HG02763 (cell line): ENCODE measurements around the gene TTC3.
A peak's percentile ranks its signal among the peaks of the same experiment; 100 is the strongest.

Experiments
- ATAC-seq: cut with Tn5 transposase; IDR thresholded peaks from one replicate; pipeline ENCODE4 v1.9.1; 2021; ENCODE audit warnings: mild to moderate bottlenecking, moderate library complexity; ENCODE audit not compliant: unreplicated experiment

TTC3 gene

GRCh38 chr21:37193006-37193405 is 120.0 kb downstream of the TTC3 start:
- ATAC-seq, result no peak

GRCh38 chr21:37193676-37194075 is 120.6 kb downstream of the TTC3 start:
- ATAC-seq, result no peak

GRCh38 chr21:37195059-37195458 is 122.0 kb downstream of the TTC3 start:
- ATAC-seq, result no peak

DNA sequence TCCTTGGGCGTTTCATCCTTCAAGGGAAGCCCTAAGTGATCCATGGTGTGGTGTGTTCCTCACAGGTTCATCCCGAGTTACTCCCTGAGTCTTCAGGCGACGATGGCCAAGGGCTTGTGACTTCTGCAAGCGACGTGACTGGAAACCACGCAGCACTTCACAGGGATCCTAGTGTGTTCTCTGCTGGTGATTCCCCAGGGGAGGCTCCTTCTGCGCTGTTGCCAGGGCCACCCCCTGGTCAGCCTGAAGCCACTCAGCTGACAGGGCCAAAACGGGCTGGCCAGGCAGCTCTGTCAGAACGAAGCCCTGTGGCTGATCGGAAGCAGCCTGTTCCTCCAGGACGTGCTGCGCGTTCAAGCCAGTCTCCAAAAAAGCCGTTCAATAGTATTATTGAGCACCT is 122.6 kb downstream of the TTC3 start:
- ATAC-seq, result no peak

DNA sequence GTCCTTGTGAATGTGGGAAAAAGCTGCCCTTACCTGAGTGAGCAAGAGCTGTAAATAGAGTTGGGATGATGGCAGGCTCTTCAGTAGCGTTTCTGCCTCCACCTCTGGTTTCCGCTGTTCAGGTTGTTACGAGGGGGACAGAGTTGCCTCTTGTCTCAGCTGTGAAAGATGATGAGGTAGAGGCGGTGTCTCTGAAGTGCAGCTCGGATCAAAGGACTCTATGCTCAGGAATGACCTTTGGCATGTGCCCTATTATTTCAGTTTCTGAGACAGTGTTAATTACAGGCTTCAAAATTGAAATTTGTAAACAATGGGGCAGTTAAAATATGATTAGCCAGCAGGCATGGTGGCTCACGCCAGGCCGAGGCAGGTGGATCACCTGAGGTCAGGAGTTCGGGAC is 123.8 kb downstream of the TTC3 start:
- no peak for ATAC-seq

DNA sequence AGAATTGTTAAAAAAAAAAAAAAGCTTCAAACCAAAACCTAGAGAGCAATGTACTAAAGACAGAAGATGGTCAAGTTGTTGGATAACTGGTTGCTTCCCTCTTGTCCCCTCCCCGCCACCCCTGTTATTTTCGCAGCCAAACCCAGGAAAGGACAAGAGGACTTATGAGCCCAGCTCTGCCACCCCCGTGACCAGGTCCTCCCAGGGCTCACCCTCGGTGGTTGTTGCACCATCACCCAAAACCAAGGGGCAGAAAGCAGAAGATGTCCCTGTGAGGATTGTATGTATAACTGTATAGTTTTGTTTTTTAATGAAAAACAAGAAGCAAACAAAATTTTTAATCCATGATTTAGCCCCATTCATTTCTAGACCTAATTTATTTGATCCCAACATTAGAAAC is 124.7 kb downstream of the TTC3 start:
- no peak for ATAC-seq

DNA sequence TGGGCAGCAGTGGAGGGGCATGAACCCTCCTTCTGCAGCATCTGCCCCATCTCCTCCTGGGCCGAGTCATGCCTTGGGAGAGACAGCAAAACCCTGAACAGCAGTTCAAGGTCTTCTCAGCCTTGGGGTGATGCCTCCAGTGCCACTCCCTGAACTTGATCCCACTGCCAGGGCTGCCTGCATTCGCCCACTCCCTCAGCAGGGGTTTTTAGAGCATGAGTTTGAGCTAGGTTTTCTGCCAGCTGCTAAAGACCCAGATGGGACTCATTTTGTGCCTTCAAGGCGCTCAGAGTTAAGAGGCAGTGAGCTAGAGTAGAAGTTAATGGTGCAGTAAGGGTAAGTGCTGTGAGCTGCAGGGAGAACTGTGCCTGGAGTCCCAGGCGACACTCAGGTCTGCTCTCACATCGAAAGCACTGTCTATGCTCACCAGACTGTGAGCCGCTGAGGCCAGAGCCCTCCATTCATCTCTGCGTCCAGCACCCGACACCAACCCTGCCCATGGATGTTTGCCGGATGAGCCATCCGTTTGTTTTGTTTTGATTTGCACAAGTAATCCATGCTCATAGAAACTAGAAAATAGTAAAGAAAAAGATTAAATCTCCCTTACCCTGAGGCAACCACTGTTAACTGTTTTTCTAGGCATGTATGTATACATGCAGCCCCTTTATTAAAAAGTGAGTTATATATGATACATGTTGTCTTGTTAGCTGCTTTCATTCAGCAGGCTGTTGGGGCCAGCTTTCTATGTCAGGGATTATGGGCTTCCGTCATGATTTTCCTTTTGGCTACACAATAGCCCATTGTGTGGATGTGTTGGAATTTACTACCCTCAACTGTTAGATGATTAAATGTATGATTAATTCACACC is 126.2 kb downstream of the TTC3 start:
- ATAC-seq, result no peak

DNA sequence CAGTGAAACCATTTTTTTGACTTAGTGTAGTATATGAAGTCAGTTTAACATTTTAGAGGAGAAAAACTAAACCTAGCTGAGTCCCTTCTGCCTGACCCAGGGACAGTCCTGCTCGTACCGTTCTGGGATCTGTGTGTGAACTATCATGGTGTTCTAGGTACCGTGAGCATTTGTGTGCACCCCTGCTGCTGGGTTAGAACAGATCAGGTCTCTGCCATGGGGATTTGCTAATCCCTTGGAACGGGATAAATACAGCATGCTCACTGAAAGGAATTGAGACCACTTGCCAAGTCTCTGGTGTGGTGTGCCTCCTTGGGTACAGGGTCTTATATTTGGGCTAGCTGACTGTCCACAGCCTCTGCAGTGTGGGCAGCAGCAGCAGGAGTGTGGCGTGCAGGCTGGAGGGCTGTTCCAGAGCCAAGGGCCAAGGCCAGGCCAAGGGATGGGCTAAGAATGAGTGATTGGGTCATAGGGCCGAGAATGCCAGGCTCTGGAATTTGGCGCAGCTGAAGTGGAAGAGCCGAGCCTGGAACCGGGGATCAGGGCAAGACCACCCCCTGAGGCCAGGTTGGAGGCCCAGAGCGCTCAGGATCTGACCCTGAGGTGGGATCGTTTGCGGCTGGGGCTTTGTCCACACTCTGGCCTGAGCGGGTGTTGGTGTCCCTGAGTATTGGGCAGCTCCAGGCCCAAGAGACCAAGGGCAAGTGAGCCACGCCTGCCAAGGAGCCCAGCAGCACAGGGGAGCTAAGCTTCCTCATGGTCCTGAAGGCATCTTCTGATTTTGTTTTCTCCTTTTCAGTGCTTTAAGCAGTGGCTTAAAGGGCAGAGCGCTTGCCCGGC is 127.8 kb downstream of the TTC3 start:
- ATAC-seq, result no peak

DNA sequence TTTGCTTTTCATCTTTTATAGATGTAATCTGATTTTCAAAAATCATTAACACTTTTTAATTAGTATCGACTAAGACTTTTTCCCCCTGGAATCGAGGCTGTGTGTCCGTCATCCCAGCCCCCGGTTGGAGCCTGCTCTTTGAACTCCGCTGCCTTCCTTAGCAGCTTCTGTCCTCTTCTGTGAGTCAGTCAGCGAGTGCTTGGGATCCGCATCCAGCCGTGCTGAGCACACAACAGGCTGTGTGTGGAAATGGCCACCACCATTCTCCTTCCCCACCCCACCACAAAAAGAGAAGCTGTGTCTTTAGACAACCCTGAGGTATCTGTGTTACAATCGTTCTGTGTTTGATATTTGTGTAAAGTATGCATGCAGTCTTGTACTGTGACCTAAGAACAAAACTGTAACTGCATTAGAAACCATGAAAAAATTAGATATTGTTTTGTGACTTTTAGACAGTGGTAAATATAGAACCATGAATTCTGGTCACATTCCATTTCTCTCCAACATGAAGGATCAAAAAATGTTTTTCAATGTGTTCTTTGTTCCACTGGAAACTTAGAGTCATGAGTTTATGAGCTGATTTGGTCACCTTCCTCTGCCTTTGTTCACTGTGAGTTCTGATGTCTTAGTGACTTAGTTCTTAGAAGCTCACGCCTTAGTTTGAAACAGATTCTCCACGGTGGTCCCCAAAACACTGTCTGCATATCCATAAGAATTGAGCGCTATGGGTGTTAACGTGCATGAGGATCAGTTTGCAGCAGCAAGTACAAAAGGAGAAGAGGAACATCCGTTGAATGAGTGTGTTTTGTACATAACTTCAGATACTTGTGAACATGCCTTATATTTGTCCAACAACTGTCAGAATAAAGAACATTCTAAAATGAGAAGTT is 129.4 kb downstream of the TTC3 start:
- ATAC-seq, result no peak

GRCh38 chr21:37204580-37204979 is 131.5 kb downstream of the TTC3 start:
- no peak for ATAC-seq

DNA sequence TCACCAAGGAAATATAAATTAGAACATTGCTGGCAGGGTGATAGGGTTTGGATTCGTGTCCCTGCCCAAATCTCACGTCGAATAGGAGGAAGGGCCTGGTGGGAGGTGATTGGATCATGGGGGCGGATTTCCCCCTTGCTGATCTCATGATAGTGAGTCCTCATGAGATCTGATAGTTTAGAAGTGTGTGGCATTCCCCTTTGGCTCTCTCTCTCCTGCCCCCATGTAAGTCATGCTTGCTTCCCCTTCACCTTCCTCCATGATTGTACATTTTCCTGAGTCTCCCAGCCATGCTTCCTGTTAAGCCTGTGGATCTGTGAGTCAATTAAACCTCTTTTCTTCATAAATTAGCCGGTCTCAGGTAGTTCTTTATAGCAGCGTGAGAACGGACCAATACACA is 133.4 kb downstream of the TTC3 start:
- ATAC-seq, result no peak

- ATAC-seq, result peak; percentile 57
These were observed 134.5 kb downstream of the TTC3 start for GRCh38 chr21:37207441-37208009.

DNA sequence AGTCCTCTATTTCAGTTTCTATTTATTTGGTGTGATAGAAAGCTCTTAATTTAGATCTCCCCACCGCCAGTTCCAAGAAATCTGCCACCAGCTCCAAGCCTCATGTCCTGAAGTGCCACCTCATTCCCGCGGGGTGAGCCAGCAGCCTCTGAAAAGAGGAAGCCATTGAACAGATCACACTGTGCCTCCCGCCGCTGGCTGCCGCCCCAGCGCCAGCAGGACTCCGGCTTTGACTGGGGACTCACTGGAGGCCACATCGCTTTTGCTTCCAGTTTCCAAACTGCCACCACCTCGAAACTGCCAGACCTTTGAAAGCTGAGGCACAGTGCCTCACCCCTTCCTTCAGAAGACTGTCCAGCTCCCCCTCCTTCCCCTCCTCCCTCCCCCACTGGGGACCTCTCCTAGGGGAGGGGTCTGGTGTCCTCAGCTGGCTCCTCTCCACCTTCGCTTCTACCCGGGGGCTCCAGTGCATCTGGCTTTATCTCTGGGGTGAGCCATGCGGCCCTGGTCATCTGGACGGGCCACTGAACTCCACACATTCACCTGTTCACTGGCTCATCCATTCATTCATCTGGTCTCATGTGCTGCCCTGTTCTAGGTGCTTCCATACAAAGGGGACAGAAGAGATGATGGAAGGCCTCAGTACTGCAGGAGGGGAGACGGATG is 135.1 kb downstream of the TTC3 start:
- ATAC-seq, result peak; percentile 64

DNA sequence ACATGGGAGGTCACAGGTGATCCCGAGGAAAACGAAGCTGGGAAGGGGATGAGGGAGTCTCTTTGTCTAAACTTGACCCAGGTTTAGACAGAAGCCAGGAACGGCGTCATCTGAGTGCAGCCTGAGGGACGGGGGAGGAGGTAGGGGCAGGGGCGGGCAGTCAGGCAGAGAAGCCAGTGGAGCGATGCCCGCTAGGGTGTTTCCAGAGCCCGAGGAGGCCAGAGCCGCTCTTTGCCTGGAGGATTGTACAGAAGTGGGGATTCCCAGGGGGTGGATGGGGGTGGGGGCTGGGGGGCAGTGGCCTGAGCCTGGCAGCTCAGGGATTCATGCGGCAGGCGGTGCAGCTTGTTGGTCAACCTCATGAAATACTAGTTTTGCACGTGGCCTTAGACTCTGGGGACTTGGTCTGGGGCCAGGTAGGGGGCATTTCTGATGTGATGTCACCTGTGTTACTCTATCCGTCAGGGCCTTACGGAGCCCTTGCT is 135.7 kb downstream of the TTC3 start:
- ATAC-seq, result no peak

DNA sequence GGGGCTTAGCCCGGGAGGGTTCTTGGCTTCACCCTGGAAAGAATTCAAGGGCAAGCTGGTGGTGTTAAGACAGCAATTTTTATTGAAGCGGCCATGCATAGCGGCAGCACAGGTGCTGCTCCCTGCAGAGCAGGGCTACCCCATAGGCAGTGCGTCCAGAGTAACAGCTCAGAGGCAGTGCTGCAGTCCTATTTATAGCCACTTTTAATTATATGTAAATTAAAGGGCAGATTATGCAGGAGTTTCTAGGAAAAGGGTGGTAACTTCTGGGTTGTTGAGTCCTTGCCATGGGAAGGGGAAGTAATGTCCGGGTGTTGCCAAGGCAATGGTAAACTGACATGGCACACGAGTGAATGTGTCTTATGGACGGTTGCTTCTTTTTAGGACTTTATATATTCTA is 137.1 kb downstream of the TTC3 start:
- no peak for ATAC-seq

DNA sequence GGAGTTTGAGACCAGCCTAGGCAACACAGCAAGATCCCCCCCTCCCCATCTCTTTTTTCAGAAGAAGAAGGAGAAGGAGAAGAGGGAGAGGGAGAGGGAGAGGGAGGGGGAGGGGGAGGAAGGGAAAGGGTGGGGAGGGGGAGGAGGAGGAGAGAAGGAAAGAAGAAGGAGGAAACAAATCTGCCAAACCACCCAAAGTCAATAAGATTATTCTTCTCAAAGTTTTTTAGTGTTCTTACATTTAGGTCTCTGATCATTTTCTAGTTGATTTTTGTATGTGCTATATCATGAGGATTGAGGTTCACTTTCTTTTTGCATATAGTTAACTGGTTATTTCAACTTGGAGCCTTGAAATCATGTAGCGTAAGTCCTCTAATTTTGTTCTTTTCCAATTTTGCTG is 137.7 kb downstream of the TTC3 start:
- ATAC-seq, result no peak

DNA sequence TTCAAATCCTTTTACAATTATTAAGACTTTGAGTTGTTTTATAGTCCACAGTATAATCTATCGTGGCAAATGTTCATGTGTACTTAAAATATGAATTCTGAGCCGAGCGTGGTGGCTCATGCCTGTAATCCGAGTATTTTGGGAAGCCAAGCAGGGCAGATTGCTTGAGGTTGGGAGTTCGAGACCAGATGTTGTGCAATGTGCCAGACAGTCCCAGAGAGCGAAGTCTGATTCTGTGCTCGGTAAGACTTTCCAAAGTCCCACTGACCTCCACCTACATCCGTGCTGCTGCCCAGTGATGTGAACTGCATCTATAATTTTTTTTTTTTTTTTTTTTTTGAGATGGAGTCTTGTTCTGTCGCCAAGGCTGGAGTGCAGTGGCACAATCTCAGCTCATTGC is 141.9 kb downstream of the TTC3 start:
- ATAC-seq, result no peak

- ATAC-seq, result no peak
These were observed 146.8 kb downstream of the TTC3 start for GRCh38 chr21:37219761-37220432.

DNA sequence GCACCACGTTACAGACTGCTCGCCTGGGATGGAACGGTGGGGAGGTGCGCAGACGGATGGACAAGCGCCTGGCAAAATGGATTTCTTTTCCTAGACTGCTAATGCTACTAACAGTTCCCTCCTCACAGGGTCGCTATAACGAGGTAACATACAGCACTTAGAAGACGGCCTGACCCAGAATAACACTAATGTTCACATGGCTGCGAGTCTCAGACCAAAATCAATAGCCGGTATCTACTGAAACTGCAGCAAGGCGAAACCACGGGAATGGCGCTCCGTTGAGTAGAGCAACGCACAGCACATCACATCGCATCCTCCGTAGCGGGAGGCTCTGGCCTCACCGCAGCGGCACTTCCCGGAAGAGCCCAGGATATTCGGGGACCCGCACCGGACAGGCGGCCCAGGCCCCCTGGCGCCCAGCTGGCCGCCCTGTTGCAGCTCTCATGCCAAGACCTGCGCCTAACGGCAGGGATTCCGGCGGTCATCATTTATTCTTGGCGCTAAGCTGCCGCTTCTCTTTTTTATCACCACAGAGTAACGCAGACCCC is 147.5 kb downstream of the TTC3 start:
- peak; percentile 40 for ATAC-seq
